GM19025 (cell line): ENCODE results near the gene ADGB.
"Not testable (repeated sequence)": the region's sequence is repeated elsewhere in the genome, so short reads cannot be mapped to it uniquely, and the experiment has no call there.

Experiments used
- ATAC-seq: cut with Tn5 transposase; IDR thresholded peaks from one replicate; pipeline ENCODE4 v1.9.1; 2021; ENCODE audit warnings: mild to moderate bottlenecking, low read depth, moderate library complexity; ENCODE audit not compliant: unreplicated experiment

Gene ADGB

DNA sequence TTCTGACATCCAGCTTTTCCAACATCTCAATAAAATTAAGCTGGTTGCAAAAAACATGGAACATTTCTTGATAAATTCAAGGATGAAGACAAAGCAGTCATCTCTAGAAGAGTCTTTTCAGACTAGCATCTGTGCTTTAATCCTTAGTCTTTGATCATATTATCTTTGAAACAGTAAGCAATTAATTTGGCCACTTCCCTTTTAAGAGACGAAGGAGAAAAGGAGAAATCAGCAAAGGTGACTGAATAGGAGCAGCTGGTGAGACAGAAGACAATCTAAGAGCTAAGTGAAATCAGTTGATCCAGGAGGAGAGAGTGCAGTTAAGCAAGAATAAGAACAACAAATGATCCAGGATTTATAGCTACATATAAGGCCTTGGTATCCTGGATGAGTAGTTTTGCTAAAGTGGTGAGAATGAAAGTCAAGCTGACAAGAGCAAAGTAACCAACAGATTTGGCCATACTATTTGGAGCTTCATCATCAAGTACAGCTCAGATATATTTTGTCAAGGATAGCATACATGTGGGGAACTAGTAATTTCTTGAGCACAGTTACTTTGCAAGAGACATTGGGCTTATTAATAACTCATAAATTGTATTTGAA is 215.5 kb downstream of the ADGB start:
- no peak for ATAC-seq

DNA sequence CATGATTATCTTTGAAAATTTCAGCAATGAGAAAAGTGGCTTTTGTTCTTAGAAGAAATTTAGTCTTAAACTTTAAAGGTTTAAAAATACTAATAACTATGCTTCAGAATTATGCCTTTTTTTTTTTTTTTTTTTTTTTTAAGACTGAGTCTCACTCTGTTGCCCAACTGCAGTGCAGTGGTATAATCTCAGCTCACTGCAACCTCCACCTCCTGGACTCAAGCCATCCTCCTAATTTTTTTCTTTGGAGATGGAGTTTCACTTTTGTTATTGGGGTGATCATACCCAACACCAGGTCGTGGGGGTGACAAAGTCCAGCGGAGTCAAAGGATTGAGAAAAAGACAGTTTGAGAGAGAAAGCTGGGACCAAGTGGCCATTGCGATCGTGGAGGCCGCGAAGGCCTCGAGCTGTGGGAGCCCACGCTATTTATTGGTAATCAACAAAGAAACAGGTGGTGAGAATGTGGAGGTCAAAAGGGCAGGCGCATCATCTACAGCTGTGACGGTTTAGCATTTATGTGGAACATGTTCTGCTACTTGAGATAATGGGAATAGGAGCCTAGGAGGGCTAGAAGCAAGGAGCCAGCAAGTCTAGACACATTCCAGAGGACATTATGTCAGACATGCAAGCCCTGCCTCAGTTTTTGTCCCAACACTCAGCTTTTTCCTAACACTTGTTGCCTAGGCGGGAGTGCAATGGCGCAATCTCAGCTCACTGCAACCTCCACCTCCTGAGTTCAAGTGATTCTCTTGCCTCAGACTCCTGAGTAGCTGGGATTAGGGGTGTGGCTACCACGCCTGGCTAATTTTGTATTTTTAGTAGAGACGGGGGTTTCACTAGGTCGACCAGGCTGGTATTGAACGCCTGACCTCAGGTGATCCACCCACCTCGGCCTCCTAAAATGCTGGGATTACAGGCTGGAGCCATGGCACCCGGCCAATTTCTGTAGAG is 217.0 kb downstream of the ADGB start:
- ATAC-seq: not testable (repeated sequence)

DNA sequence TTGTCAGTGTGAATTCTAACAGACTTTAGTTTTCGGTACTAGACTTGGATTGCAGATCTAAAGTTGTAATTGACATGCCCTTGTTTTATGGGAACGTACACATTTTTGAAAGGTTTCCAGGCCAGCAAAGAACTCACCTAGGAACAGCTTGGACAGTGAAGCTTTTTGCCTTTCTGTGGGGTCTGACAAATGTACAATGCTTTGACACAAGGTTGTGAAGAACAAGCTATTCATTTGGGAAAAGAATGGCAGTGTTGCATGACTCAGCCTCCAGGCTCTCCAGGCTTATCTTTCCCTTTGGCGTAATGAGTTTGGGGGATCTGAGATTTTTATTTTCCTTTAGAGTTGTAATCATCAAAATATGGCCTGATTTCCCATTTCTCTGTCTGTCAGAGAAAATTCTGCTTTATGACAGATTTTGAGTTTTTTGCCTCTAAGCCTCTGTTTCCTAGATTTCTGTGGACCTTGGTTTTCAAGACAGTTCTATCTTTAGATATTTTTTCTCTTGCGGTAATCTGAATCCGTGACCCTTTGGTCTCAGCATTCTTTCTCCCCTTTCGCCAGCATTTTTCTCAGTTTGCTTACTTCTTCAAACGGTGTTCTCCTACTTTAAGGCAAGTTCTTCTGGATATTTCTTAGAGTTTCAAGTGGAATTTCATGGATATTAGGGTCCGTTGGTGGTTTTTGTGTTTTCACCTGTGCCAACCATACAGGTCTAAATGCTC is 221.0 kb downstream of the ADGB start:
- ATAC-seq: no peak

GRCh38 chr6:146827216-146827928 is 228.6 kb downstream of the ADGB start:
- no peak for ATAC-seq

DNA sequence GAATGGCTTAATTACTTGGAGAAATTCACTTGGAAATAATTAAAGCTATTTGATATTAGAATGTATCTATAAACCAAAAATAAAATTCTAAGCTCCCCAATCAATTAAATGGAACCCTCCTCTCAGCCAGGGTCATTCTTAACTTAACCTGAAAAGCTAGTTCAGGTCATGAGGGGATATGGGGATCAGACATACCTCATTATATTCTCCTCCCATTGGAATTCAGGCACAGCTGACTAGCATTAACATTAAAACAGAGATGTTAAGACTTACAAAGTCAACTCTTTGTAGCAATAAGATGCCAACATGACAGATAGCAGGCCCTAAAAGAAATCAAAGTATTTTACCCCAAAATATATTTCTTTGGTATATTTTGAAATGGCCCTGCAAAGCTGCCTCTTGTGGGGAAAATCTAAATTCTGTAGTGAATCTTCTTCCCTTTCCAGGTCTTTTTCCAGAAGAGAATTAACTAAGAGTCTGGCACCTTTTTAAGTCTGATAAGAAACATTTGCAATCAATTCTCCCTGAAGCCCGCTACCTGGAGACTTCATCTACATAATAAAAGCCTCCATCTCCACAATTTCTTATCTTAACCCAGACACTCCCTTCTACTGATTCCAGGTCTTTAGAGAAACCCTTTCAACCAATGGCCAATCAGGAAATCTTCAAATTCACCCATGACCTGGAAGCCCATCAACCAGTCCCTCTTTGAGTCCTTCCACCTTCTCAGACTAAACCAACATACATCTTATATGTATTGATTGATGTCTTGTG is 231.2 kb downstream of the ADGB start:
- ATAC-seq: no peak

- ATAC-seq: no peak
Observed at GRCh38 chr6:146833157-146833556, 234.4 kb downstream of the ADGB start.

DNA sequence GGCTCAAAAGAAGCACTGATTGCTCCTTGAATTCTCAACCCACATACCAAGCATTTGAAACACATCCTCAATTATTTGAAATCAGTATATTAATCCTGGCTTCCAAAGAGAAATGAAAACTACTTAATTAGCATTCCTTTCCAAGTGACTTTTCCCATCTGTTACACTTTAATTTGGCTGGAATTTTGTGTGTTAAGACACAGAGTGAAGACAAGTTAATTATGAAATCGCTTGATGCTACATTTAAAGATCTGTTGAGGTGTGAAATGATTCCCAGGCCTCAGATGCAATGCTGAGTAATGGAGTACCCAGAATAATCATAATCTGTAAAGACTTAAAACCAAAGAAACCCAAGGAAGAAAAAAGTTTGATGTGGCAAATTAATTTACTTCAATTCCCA is 241.4 kb downstream of the ADGB start:
- ATAC-seq: no peak

DNA sequence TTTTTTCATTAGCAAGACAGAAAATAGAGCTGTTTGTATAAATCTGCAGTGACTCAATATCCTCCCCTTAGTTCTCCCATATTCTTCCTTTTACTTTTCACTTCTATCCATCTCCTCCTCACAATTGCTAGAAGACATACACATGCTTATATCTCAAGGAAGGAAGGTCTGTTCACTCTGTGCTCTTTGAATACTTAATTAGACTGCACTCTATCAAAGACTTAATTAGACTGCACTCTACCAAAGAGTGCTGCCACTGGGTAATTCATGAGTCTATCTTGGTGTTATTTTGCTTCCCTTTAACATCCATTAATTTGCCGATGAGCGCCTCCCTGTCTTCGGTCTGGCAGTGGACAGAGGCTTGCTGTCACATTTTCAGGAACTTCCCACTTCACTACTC is 241.9 kb downstream of the ADGB start:
- ATAC-seq: no peak

GRCh38 chr6:146847426-146847825 is 248.7 kb downstream of the ADGB start:
- ATAC-seq: no peak

GRCh38 chr6:146850238-146850896 is 251.6 kb downstream of the ADGB start:
- ATAC-seq: no peak

DNA sequence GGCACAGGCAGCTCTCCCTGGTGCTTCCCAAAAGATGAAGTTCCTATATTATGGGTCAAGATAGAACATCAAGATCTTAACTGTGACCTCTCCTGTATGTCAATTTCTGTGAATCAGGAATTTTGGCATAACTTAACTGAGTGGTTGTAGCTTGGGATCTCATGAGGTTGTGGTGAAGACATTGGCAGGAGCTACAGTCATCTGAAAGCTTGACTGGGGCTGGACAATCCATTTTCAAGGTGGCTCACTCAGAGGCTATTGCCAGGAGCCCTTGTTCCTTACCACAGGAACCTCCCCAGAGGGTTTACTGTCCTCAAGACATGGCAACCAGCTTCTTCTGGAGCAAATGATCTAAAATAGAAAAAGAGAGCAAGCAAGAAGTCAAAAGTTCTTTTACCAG is 252.2 kb downstream of the ADGB start:
- ATAC-seq: no peak

- ATAC-seq: no peak
Observed at GRCh38 chr6:146851837-146852236, 253.1 kb downstream of the ADGB start.

- not testable (repeated sequence) for ATAC-seq
Observed at GRCh38 chr6:146854521-146855255, 255.9 kb downstream of the ADGB start.

GRCh38 chr6:146855889-146856288 is 257.1 kb downstream of the ADGB start:
- ATAC-seq: no peak

DNA sequence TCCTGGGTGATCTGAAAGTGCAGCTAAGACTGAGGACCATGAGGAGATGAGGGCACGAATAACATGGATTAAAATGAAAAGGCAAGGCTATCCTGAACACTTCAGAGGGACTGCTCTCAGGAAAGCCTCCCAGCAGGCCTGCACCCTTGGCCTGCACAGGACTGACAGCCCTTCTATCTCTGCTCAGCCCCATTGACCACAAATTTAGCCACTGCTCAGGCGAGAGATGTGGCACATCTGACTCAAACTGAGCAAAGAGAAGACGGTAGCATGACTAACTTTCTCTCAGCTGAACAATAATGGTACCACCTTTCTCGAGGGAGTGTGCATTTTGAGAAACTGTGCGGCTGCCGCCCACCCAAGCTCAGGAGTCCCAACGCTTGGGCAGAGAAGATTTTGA is 257.5 kb downstream of the ADGB start:
- ATAC-seq: peak; percentile 35

- peak; percentile 94 for ATAC-seq
Observed at GRCh38 chr6:146857180-146857979, 258.6 kb downstream of the ADGB start.

DNA sequence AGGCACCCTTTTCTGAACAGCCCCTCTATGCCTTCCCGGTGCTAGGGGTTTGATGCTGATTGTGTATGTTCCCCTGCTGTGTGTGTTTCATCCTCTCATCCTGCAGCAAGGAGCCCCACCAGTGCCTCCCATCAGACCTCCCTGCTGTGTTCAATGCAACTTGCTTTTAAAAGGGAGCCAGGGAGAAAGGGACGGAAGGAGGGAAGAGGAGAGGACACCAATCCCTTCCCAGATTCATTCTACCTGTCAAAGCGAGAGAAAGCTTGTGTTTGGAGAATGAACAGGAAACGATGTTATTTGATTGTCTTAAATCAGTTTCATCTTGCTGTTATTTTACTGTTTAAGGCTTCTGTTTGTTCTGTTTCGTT is 259.2 kb downstream of the ADGB start:
- peak; percentile 12 for ATAC-seq

- ATAC-seq: no peak
Observed at GRCh38 chr6:146859206-146859605, 260.4 kb downstream of the ADGB start.
